HG03103 (cell line): Measurements from ENCODE around the gene COMMD1.
"Not testable (repeated sequence)": the region's sequence is repeated elsewhere in the genome, so short reads cannot be mapped to it uniquely, and the experiment has no call there.

Source experiments
- ATAC-seq: cut with Tn5 transposase; IDR thresholded peaks from one replicate; pipeline ENCODE4 v1.9.1; 2021; ENCODE audit warnings: low read depth; ENCODE audit not compliant: unreplicated experiment

The COMMD1 gene

GRCh38 chr2:62160691-62161090 lies 255.2 kb downstream of the COMMD1 start:
- ATAC-seq = not testable (repeated sequence)

- no peak for ATAC-seq
These were observed 257.8 kb downstream of the COMMD1 start for GRCh38 chr2:62163106-62163831.

DNA sequence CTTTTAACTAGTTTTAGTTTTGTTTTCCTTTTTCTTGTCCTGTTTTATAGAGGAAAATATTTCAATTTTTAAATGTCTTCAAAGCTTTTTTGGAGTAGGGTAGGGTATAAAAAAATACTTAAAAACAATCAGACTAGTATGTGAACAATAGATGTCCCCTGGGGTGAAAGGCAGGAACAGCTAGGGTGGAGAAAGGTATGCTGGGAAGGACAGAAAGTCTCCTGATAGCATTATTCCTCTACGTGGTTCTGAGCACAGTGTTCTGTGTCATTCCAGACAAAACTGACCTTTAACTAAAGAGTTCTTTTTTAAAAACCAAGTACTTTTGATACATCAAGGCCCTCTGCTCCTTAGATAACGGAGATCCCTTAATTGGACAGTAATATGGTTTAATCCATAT lies 258.4 kb downstream of the COMMD1 start:
- ATAC-seq = no peak

- ATAC-seq = no peak
These were observed 270.3 kb downstream of the COMMD1 start for GRCh38 chr2:62175728-62176127.

DNA sequence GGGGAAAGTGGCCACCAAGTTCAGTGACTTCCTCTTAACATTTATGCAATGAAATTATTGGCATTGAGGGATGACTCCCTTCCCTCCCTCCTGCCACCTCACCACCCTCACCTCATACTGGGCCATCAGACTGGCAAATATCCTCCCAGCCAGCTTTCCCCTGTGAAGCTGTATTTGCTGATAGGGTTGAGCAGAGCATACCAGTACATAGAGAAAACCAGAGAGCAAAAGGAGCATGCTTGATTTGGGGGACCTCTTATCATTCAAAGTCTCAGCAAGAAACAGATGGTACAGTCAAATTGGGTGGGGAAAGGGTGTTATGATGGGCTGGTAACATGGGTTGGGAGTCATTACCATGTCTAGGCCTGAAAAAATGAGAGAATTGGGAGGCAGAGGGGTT lies 271.3 kb downstream of the COMMD1 start:
- ATAC-seq = no peak

GRCh38 chr2:62177392-62178049 lies 272.0 kb downstream of the COMMD1 start:
- no peak for ATAC-seq

DNA sequence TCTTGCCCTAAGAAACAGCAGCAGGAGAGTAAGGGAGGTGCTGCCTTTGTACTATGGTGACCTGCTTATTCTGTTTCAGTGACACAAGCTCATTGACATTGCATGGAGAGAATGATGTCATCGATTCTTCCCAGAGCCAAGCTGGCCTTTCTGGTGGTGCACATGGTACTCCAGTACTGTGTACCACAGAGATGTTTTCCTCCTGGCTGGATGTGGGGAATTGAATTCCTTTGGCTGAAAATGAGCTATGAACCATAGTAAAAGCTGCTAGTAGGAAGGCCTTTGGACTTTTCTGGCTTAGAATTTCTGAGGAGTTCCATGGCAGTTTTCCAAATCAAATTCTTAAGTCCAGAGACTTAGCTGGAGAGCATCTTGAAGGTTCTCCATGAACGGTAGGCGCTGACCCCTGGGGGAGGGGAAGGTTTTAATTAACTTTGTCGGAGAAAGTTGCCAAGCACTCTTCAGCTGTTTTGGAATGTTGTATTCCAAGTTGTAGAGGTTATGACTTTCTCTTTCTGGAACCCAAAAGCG lies 273.3 kb downstream of the COMMD1 start:
- ATAC-seq = no peak

GRCh38 chr2:62180975-62181374 lies 275.5 kb downstream of the COMMD1 start:
- no peak for ATAC-seq

DNA sequence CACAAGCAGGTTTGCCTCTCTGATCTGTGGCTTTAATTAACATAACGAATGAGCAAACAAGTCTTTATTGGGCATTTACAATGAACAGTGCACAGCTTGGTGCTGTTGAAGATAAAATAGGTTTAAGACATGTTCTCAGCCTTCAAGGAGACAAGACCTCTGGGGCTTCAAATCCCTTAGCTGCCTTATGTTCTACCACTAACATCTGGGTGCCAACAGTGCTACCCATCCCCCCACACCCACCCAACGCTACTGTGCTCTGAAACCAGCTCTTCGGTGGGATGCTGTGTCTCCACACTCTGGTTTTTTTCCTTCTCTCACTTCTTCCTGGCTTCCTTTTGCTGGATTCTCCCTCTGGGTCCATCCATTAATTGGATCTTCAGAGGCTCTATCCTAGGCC lies 276.4 kb downstream of the COMMD1 start:
- no peak for ATAC-seq

GRCh38 chr2:62184512-62185230 lies 279.2 kb downstream of the COMMD1 start:
- no peak for ATAC-seq
